Measurements from ENCODE around the gene ABTB2.

ABTB2 gene

GRCh38 chr11:34214961-34215805, 142.6 kb downstream of the ABTB2 start:
- in situ Hi-C loops (cut with MboI; ENCODE audit: low sequenced_read_pairs) = no loop called here
- no peaks in the 10 kb centered on the region for H3K36me3 ChIP-seq (replicated peaks)
- no peak for DNase-seq (ENCODE audit: low spot score in 2 of 2)
- no peak overlapping the region for H3K4me3 ChIP-seq
- no peaks in the 10 kb centered on the region for H3K27me3 ChIP-seq (ENCODE audit: low read depth)
- no peaks in the 10 kb centered on the region for H3K9me3 ChIP-seq
- H3K4me1 ChIP-seq = no peaks in the 10 kb centered on the region

- Histone ChIP-seq H3K27me3 (ENCODE audit: low read depth) (no peaks in the 10 kb centered on the region), H3K9me3 (no peaks in the 10 kb centered on the region), H3K4me3 (no peak overlapping the region), H3K4me1 (no peaks in the 10 kb centered on the region), H3K36me3 (replicated peaks) (no peaks in the 10 kb centered on the region)
- no peak for DNase-seq (ENCODE audit: low spot score in 2 of 2)
- in situ Hi-C loops (cut with MboI; ENCODE audit: low sequenced_read_pairs) = no loop called here
Measured at GRCh38 chr11:34213366-34213765, 144.4 kb downstream of the ABTB2 start.

GRCh38 chr11:34212566-34212965, 145.2 kb downstream of the ABTB2 start:
- Histone ChIP-seq H3K36me3 (replicated peaks) (no peaks in the 10 kb centered on the region), H3K9me3 (no peaks in the 10 kb centered on the region), H3K4me1 (no peaks in the 10 kb centered on the region), H3K27me3 (ENCODE audit: low read depth) (no peaks in the 10 kb centered on the region), H3K4me3 (no peak overlapping the region)
- DNase-seq (ENCODE audit: low spot score in 2 of 2) = no peak
- in situ Hi-C loops (cut with MboI; ENCODE audit: low sequenced_read_pairs) = no loop called here

GRCh38 chr11:34209809-34210208, 148.0 kb downstream of the ABTB2 start:
- H3K36me3 ChIP-seq (replicated peaks) = no peaks in the 10 kb centered on the region
- in situ Hi-C loops (cut with MboI; ENCODE audit: low sequenced_read_pairs) = no loop called here
- H3K4me3 ChIP-seq = no peak overlapping the region
- H3K9me3 ChIP-seq = no peaks in the 10 kb centered on the region
- H3K27me3 ChIP-seq (ENCODE audit: low read depth) = no peaks in the 10 kb centered on the region
- DNase-seq (ENCODE audit: low spot score in 2 of 2) = no peak
- no peaks in the 10 kb centered on the region for H3K4me1 ChIP-seq

- in situ Hi-C loops (cut with MboI; ENCODE audit: low sequenced_read_pairs) = no loop called here
- H3K27me3 ChIP-seq (ENCODE audit: low read depth) = no peaks in the 10 kb centered on the region
- no peaks in the 10 kb centered on the region for H3K9me3 ChIP-seq
- no peaks in the 10 kb centered on the region for H3K4me1 ChIP-seq
- no peaks in the 10 kb centered on the region for H3K36me3 ChIP-seq (replicated peaks)
- H3K4me3 ChIP-seq = no peak overlapping the region
- no peak for DNase-seq (ENCODE audit: low spot score in 2 of 2)
Measured at GRCh38 chr11:34208266-34209135, 149.3 kb downstream of the ABTB2 start.

GRCh38 chr11:34207487-34208180, 150.2 kb downstream of the ABTB2 start:
- Histone ChIP-seq H3K27me3 (ENCODE audit: low read depth) (no peaks in the 10 kb centered on the region), H3K9me3 (no peaks in the 10 kb centered on the region), H3K4me3 (no peak overlapping the region), H3K36me3 (replicated peaks) (no peaks in the 10 kb centered on the region), H3K4me1 (no peaks in the 10 kb centered on the region)
- in situ Hi-C loops (cut with MboI; ENCODE audit: low sequenced_read_pairs) = no loop called here
- DNase-seq (ENCODE audit: low spot score in 2 of 2) = no peak

- no peak overlapping the region for H3K4me3 ChIP-seq
- no peaks in the 10 kb centered on the region for H3K27me3 ChIP-seq (ENCODE audit: low read depth)
- no peaks in the 10 kb centered on the region for H3K9me3 ChIP-seq
- no peaks in the 10 kb centered on the region for H3K36me3 ChIP-seq (replicated peaks)
- in situ Hi-C loops (cut with MboI; ENCODE audit: low sequenced_read_pairs) = no loop called here
- DNase-seq (ENCODE audit: low spot score in 2 of 2) = no peak
- H3K4me1 ChIP-seq = no peaks in the 10 kb centered on the region
Measured at GRCh38 chr11:34206407-34207300, 151.2 kb downstream of the ABTB2 start.

GRCh38 chr11:34205326-34206035, 152.3 kb downstream of the ABTB2 start:
- Histone ChIP-seq H3K4me3 (no peak overlapping the region), H3K36me3 (replicated peaks) (no peaks in the 10 kb centered on the region), H3K9me3 (no peaks in the 10 kb centered on the region), H3K27me3 (ENCODE audit: low read depth) (no peaks in the 10 kb centered on the region), H3K4me1 (no peaks in the 10 kb centered on the region)
- DNase-seq (ENCODE audit: low spot score in 2 of 2) = no peak
- in situ Hi-C loops (cut with MboI; ENCODE audit: low sequenced_read_pairs) = no loop called here

- in situ Hi-C loops (cut with MboI; ENCODE audit: low sequenced_read_pairs) = no loop called here
- Histone ChIP-seq H3K27me3 (ENCODE audit: low read depth) (no peaks in the 10 kb centered on the region), H3K4me3 (no peak overlapping the region), H3K9me3 (no peaks in the 10 kb centered on the region), H3K4me1 (no peaks in the 10 kb centered on the region), H3K36me3 (replicated peaks) (no peaks in the 10 kb centered on the region)
- no peak for DNase-seq (ENCODE audit: low spot score in 2 of 2)
Measured at GRCh38 chr11:34204396-34205279, 153.2 kb downstream of the ABTB2 start.

- Histone ChIP-seq H3K4me1 (no peaks in the 10 kb centered on the region), H3K4me3 (no peak overlapping the region), H3K9me3 (no peaks in the 10 kb centered on the region), H3K27me3 (ENCODE audit: low read depth) (no peaks in the 10 kb centered on the region), H3K36me3 (replicated peaks) (no peaks in the 10 kb centered on the region)
- in situ Hi-C loops (cut with MboI; ENCODE audit: low sequenced_read_pairs) = no loop called here
- DNase-seq (ENCODE audit: low spot score in 2 of 2) = no peak
Measured at GRCh38 chr11:34203377-34203871, 154.4 kb downstream of the ABTB2 start.

- Histone ChIP-seq H3K4me3 (no peak overlapping the region), H3K36me3 (replicated peaks) (no peaks in the 10 kb centered on the region), H3K9me3 (no peaks in the 10 kb centered on the region), H3K4me1 (no peaks in the 10 kb centered on the region), H3K27me3 (ENCODE audit: low read depth) (no peaks in the 10 kb centered on the region)
- no peak for DNase-seq (ENCODE audit: low spot score in 2 of 2)
- in situ Hi-C loops (cut with MboI; ENCODE audit: low sequenced_read_pairs) = no loop called here
Measured at GRCh38 chr11:34201129-34201528, 156.7 kb downstream of the ABTB2 start.

- in situ Hi-C loops (cut with MboI; ENCODE audit: low sequenced_read_pairs) = no loop called here
- no peaks in the 10 kb centered on the region for H3K27me3 ChIP-seq (ENCODE audit: low read depth)
- no peaks in the 10 kb centered on the region for H3K9me3 ChIP-seq
- H3K4me1 ChIP-seq = no peaks in the 10 kb centered on the region
- no peak for DNase-seq (ENCODE audit: low spot score in 2 of 2)
- no peaks in the 10 kb centered on the region for H3K36me3 ChIP-seq (replicated peaks)
- no peak overlapping the region for H3K4me3 ChIP-seq
Measured at GRCh38 chr11:34199525-34199924, 158.3 kb downstream of the ABTB2 start.

Measured in HAP-1 (cell line).